Endodermal cell (in vitro differentiated cells): ENCODE results near the gene MOV10L1. TPM values are rescaled to one million over a fixed set of nuclear protein-coding genes. Genes with fewer than 3 reads are reported as not detected.
"Not testable (repeated sequence)": the region's sequence is repeated elsewhere in the genome, so short reads cannot be mapped to it uniquely, and the experiment has no call there.

Source experiments
- DNase-seq: peaks from one replicate; pipeline ENCODE4 v3.0.0-alpha.2; 2017
- H3K27ac ChIP-seq: 2 replicates; pipeline ENCODE4 v1.5.1; 2013; ENCODE audit warnings: mild to moderate bottlenecking, low read depth, low read length, moderate library complexity
- H3K27me3 ChIP-seq: 2 replicates; pipeline ENCODE4 v1.6.1; 2013; ENCODE audit warnings: mild to moderate bottlenecking, low read length, moderate library complexity; ENCODE audit not compliant: insufficient read depth, control insufficient read depth, poor library complexity, severe bottlenecking
- H3K36me3 ChIP-seq: 2 replicates; pipeline ENCODE4 v1.7.0; 2013; ENCODE audit warnings: mild to moderate bottlenecking, low read length, moderate library complexity; ENCODE audit not compliant: control insufficient read depth, insufficient read depth
- H3K4me1 ChIP-seq: one replicate; pipeline ENCODE4 v1.7.0; 2013; ENCODE audit warnings: low read length; ENCODE audit not compliant: control insufficient read depth, insufficient read depth
- H3K4me3 ChIP-seq: 2 replicates; pipeline ENCODE4 v1.5.1; 2013; ENCODE audit warnings: mild to moderate bottlenecking, low read length, moderate library complexity
- H3K9ac ChIP-seq: 2 replicates; pipeline ENCODE4 v1.6.1; 2013; ENCODE audit warnings: mild to moderate bottlenecking, low read length, moderate library complexity; ENCODE audit not compliant: poor library complexity, severe bottlenecking; ENCODE audit errors: extremely low read depth
- H3K9me3 ChIP-seq: 2 replicates; pipeline ENCODE4 v1.6.1; 2013; ENCODE audit warnings: mild to moderate bottlenecking, low read length, moderate library complexity; ENCODE audit not compliant: control insufficient read depth
- H3K27ac Mint-ChIP-seq: 2 replicates; pipeline ENCODE4 v1.8.0; 2020; ENCODE audit warnings: mixed read lengths
- H3K27me3 Mint-ChIP-seq: 2 replicates; pipeline ENCODE4 v1.8.0; 2021; ENCODE audit warnings: mild to moderate bottlenecking, mixed read lengths; ENCODE audit not compliant: insufficient read depth
- H3K36me3 Mint-ChIP-seq: 2 replicates; pipeline ENCODE4 v1.8.0; 2020; ENCODE audit warnings: low read depth, mixed read lengths
- H3K4me1 Mint-ChIP-seq: 2 replicates; pipeline ENCODE4 v1.8.0; 2020; ENCODE audit warnings: mixed read lengths
- H3K4me3 Mint-ChIP-seq: 2 replicates; pipeline ENCODE4 v1.8.0; 2020; ENCODE audit warnings: mild to moderate bottlenecking, moderate library complexity, mixed read lengths
- H3K9me3 Mint-ChIP-seq: 2 replicates; pipeline ENCODE4 v1.8.0; 2020; ENCODE audit warnings: mild to moderate bottlenecking, mixed read lengths
- CTCF ChIP-seq: fragments of 200-600 bp; sonication (generic); conservative IDR thresholded peaks from 2 replicates; pipeline ENCODE4 v1.5.0; 2021; ENCODE audit warnings: antibody characterized with exemption, mild to moderate bottlenecking
- WGBS, 2 experiments: methylation state at CpG; one replicate each; pipeline versions ENCODE4 v1.1.5 to v1.1.7; 2013; ENCODE audit warnings: missing lambda C conversion rate in 2 of 2, mixed read lengths in 1 of 2; ENCODE audit not compliant: insufficient coverage in 1 of 2, insufficient read length in 1 of 2; 5-methylcytosine and 5-hydroxymethylcytosine counted together
- total RNA-seq, 2 donors: library from RNA; stranded (reverse); fragmentation: NEBNext Ultra II Directional in 1 of 2; extraction: Animal tissue kit (Norgen Biotek cat#: 25700) in 1 of 2; gene quantifications; 2 replicates in 1 of 2; 3 replicates in 1 of 2; pipeline ENCODE4 v1.2.1, GENCODE V29; 2021

The MOV10L1 gene
- total RNA-seq, 2 donors from 2014 or later: 0.31 TPM; not detected in 1

DNA sequence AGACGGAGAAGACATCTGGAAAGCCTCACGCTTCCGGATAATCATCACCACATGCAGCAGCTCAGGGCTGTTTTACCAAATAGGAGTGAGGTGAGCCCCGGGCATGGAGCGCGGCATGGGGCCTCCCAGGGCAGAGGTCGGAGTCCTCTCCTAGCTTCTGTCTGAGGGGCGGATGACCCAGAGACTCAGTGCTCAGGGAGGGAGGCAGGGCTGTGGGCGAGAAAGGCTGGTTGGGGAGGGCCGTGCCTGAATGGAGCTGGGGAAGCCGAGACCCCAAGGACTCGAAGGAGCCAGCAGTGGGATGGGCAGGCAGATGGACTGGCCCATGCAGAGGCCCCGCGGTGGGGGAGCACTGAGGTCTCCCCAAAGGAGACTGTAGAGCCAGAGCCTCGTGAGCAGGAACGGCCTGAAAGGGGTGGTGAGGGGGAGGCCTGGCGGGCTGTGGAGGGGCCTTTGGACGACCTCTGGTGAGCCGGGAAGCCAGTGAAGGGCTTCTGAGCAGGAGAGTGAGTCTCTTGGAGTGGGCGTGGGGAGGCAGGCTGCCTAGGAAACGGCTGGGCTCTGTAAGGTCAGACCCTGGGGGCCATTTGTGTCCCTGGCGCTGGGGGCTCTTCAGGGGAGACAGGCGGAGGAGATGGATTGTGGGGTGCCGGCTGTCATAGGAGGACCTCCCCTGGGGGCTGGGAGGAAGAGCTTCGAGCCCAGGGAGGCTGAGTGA, 56.1 kb downstream of the MOV10L1 start:
- WGBS, 2 experiments: 82 to 86% methylated on average over 7 to 25 of the region's 25 CpGs

DNA sequence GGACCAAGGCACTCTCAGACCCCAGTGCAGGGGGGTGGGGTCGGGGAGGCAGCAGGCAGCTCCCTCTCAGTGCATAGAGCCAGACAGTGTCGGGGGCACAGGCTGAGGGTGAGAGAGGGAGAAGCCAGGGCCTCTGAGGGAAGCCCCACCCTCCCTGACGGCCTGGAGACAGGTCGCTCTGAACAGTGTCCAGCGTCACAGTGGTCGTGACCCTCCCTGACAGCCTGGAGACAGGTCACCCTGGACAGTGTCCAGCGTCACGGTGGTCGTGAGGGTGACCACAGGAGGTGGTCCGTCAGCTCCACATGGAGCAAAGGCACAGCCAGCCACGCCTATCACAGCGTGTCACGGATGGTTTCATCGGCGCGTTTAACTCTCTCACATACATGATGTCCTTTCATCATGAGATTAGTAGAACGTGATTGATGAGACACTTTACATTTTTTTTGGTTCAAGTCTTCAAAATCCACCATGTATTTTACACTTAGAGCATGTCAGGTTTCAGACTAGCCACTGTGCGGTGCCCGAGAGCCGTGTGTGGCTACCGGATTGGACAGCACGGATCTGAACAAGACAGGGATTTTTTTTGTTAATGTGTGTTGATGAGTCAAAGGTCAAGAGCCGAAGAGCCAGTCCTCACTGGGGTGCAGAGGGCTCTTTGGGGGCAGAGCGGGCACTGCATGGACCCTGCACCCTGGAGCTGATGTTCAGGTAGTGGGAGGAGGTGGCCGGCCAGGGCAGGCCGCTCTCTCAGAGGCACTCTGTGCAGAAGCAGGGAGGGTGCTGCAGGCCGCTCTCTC, 56.8 kb downstream of the MOV10L1 start:
- Mint-ChIP-seq H3K27me3 (peaks cover 5% of the 10 kb centered on the region), H3K4me3 (no peak overlapping the region), H3K4me1 (peaks cover 6% of the 10 kb centered on the region), H3K9me3 (peaks cover 2% of the 10 kb centered on the region), H3K36me3 (no peaks in the 10 kb centered on the region), H3K27ac (no peak overlapping the region)
- no peak for TF ChIP-seq CTCF
- DNase-seq: no peak
- peaks cover 4% of the 10 kb centered on the region for H3K4me1 ChIP-seq
- H3K27me3 ChIP-seq: no peaks in the 10 kb centered on the region
- 84 to 86% methylated on average over 16 to 24 of the region's 27 CpGs for WGBS, 2 experiments
- no peak overlapping the region for H3K27ac ChIP-seq
- no peaks in the 10 kb centered on the region for H3K36me3 ChIP-seq
- H3K9ac ChIP-seq: no peak overlapping the region
- no peaks in the 10 kb centered on the region for H3K9me3 ChIP-seq
- no peak overlapping the region for H3K4me3 ChIP-seq

More for the DNA sequence above, 56.1 kb downstream of the MOV10L1 start:
- no peak overlapping the region for H3K4me3 ChIP-seq
- Mint-ChIP-seq H3K9me3 (peaks cover 2% of the 10 kb centered on the region), H3K27me3 (peaks cover 5% of the 10 kb centered on the region), H3K36me3 (no peaks in the 10 kb centered on the region), H3K27ac (no peak overlapping the region), H3K4me1 (peaks cover 6% of the 10 kb centered on the region), H3K4me3 (no peak overlapping the region)
- H3K9me3 ChIP-seq: no peaks in the 10 kb centered on the region
- H3K9ac ChIP-seq: no peak overlapping the region
- H3K36me3 ChIP-seq: no peaks in the 10 kb centered on the region
- no peak overlapping the region for H3K27ac ChIP-seq
- DNase-seq: no peak
- H3K27me3 ChIP-seq: no peaks in the 10 kb centered on the region
- no peak for TF ChIP-seq CTCF
- H3K4me1 ChIP-seq: peaks cover 7% of the 10 kb centered on the region

DNA sequence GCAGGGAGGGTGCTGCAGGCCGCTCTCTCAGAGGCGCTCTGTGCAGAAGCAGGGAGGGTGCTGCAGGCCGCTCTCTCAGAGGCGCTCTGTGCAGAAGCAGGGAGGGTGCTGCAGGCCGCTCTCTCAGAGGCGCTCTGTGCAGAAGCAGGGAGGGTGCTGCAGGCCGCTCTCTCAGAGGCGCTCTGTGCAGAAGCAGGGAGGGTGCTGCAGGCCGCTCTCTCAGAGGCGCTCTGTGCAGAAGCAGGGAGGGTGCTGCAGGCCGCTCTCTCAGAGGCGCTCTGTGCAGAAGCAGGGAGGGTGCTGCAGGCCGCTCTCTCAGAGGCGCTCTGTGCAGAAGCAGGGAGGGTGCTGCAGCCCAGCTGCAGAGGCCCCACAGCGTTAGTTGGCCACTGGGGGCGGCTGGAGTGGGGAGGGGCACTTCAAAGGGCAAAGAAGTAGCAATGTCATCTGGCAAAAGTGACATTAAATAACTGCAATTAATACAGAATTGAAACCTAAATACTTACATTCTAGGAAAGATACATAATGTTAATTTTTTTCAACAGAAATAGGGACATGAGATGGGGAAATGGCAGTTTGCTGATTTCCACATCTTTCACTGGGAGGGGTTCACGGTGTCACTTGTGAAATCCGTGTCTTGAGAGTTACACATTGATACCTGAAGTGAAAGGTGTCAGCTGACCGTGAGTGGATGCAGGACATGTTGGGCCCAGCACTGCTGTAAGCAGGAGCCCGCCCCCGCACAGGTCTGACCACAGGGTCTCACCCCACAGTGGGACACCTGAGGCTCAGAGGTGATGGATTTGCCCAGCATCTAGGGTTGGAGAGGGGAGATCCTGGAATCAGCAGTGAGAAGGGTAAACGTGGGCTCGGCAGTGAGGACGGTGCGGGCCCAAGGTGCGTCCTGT, 57.7 kb downstream of the MOV10L1 start:
- DNase-seq, H3K9me3 ChIP-seq, H3K4me3 ChIP-seq, H3K27ac ChIP-seq, H3K36me3 Mint-ChIP-seq, H3K4me1 Mint-ChIP-seq, H3K4me3 Mint-ChIP-seq, H3K4me1 ChIP-seq, H3K27me3 Mint-ChIP-seq, H3K27me3 ChIP-seq, H3K36me3 ChIP-seq, H3K27ac Mint-ChIP-seq, H3K9me3 Mint-ChIP-seq, H3K9ac ChIP-seq: not testable (repeated sequence)
- 85 to 98% methylated on average over 9 to 15 of the region's 26 CpGs for WGBS, 2 experiments
